ENCODE measurements around the gene CAMTA1.

Gene CAMTA1

DNA sequence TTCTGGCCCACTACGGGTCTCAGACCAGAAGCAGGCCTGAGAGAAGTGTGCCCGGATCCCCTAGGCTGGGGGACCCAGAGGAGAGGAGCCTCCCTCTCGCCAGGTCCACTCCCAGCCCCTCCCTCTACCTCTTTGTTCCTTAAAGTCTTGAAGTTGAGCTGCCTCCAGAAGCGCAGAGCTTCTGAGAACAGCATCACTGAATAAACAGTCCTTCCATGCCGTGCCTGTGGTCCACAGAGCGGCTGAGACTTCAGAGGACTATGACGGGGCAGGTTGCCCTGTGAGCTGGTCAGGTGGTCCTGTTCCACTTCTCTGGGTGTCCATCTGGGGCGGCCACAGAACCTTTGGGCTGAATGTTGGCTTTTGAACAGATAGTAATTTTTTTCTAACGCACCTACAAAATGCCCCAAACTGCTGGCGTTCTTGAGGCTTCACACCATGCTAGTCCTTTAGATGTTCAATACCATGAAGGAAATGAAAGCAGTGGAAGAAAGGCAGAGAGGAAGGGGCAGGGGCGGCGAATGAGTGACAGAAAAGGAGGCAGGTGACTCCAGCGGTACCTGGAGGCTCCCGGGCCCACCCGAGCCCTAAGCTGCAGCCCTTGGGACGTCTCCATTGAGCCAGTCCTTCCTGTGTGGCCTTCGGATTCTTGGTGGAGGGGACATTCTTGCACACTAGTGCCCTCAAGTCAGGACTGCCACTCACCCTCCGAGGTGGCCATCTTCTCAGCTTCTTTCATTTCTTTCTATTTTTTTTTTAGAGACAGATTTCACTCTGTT is 746.5 kb downstream of the CAMTA1 start:
- no peak for DNase-seq

DNA sequence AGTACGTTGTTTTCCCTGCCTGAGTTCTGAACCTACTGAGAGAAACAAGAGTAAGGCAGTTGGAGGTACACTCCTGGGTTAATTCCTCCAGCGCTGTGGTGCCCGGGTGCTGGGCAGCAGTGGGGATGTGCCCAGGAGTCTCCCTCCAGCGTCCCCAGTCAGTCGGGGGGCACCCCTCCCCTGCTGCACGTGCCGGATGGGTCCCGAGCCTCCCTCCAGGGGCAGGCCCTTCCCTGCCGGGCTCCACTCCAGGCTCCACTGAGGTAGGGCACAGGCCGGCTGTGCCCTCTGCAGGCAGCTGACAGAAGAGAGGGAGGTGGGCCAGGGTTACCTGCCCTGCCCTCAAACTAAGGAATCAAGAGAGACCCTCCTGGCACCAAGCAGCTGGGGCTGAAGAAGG is 747.8 kb downstream of the CAMTA1 start:
- no peak for DNase-seq

DNA sequence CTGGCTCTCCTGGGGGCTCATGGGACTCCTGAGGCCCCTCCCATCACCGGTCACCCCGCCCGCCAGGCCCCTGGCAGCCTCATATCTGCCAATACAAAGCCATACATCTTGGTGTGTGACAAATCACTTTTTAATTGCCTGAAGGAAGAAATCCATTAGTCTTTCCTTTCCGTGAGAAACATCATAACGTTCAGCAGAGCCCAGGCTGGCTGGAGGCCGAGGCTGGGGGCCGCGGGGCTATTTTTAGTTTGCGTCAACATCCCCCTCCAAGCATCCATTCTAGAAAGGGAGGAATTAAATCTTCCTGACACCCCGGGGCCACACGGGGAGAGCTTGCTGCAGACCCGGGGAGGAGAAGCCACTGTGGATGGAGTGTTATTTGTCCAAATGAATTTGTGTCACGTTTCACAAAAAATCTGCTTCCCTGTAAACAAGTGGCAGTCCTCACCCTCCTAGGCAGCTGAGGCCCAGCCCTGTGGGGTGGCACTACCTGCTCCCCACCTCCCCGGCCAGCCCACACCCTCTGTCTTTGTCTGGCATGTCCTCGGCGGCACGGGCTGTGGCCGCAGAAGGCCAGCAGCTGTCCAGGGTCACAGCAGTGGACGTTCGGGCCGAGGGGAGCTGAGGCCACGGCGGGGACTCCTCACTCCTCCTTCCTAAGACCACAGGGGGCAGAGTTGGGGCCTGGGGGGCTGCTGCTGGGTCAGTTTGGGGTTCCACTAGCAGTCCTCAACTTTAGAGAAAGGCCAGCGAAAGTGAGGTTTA is 749.0 kb downstream of the CAMTA1 start:
- DNase-seq = no peak

DNA sequence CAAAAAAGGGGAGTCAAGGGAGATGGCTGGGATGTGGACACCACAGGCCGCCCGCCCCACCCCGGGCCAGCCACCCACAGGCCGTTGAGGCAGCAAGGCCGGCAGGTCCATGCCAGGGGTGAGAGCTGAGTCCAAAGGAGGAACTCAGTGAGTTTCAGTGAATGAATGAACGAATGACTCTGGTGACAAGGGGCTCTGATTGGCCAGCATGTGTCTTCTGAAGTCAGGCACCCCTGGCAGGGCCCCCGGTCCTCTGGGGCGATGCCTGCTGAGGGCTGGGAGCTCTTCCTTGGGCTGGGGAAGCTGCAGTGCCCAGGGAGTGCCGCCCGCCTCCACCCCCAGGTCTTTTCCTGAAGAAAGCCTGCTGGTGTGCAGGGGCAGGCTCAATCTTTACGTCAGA is 749.8 kb downstream of the CAMTA1 start:
- no peak for DNase-seq

DNA sequence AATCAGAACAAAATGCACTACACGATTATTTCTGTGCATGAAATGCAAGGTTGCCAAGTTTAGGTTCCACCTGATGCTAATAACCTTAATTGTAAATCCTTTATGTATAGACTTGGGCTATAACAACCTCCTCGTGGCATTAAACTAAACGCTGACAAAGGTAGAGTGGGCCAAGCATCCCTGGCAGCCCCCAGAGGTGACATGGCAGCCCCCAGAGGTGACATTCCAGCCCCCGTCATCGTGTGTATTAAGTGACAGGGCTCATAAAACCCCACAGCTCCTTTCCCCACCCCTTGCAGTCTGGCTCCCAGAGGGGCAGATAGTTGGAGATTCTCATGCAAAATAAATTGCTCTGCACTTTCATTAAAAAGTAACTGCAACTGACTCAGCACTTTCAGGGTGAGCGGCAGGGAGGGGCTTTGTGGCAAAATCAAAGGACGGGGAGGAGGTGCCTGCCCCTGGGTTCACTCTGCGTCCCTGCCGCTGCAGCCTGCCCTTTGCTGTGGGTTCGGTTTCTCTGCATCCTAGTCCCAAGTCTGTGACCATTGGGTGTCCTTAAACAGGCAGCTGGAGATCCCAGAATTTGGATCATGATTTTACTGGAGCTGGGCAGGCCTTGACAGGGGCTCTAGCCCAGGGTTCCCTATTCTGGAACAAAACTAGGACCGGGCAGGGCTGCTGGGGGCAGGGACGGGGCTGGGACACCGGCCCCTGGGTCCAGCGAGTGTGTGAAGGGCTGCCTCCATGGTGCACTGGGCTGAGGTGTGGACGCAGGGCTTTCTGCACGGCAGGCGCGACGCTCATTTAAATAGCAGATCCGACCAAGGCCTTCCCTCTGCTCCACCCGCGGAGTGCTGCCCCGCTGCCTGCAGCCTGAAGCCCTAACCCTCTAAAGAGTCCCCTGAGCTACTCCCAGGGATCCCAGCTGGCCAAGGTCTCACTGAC is 751.0 kb downstream of the CAMTA1 start:
- DNase-seq = peak in 1 of 5 experiments; percentile 64

DNA sequence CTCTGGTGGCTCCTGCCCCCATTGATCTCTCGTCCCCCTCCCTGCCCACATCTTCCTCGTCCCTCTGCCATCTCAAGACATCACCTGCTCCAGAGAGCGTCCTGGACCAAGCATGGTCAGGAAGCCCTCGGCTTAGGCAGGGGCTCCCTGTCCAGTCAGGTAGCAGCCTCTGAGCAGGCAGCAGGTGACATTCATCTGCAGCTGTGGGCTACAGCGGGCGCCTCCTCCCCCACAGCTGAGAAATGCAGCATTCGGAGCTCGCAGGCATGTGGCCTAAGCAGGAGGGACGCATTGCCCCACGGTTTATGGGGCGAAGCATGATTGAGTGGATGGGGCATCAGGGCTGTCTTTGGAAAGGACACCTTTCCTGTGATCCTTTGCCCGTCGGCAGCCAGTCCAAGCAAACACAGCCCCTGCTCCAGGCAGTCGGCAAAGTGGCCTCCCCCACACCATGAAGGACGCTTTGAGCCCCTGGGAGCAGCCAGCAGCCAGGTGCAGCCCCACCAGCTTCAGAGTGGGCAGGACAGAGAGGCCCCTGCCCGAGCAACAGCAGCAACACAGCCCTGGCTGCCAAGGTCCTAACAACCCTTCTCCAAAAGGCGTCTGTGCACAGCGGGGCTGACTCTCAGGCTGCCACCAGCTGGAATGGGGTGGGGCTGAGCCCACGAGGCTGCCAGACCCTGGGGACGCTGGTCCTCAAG is 751.8 kb downstream of the CAMTA1 start:
- no peak for DNase-seq

DNA sequence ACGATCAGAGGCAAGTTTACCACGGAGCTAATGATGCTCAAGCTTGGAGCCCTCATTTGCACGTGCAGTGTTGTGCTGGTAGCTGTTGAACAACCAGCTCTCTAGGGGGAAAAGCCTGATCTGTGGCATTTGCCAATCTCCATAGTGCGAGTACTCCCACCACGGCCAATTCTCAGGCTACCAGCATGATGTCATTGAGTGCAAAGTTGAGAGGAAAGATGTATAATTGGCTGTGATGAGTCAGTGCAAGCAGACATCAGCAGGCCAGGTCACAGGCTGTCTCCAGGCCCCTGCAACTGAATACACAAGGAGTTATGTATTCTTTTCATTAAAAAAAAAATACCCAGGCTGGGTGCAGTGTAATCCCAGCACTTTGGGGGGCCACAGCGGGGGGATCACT is 752.8 kb downstream of the CAMTA1 start:
- DNase-seq = no peak

DNA sequence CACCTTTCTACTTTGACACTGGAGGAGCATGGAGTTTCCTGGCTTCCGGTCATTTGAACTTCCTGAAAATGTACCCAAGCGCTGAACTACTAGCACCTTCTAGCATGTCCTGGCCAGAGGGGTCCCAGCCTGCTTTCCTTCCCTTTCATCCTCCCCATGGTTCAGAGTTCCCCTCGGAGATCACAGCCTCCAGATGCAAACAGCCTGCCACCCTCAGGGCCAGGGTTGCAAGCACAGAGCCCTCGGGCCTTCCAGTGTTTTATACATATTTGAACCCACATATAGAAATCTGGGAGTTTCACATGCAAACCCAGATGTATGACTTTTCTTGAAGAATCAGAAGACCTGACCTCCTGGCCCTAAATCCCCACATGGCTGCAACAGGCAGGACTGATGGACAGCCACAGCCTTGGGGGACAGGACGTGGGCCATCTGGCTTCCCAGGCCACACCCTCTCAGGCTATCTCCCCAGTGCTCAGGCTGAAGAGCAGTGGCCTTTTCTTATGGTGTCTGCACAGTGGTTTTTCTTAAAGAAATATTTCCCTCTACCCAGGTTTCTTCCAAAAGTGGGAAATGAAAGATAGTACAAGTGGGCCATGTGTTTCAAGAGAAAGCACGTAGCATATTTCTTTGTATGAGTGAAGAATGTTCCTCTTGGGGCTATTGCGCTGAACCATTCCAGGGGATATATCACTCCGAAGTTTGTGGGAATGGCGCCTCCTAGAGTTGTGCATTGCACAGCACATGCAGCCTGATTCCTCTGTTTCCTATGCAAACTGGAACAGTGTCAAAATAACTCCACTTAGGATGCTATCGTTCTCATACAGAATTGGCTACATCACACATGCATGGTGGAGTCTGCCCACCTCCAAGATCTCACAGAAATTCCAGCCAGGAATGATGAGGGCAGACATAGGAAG is 753.9 kb downstream of the CAMTA1 start:
- DNase-seq = no peak

DNA sequence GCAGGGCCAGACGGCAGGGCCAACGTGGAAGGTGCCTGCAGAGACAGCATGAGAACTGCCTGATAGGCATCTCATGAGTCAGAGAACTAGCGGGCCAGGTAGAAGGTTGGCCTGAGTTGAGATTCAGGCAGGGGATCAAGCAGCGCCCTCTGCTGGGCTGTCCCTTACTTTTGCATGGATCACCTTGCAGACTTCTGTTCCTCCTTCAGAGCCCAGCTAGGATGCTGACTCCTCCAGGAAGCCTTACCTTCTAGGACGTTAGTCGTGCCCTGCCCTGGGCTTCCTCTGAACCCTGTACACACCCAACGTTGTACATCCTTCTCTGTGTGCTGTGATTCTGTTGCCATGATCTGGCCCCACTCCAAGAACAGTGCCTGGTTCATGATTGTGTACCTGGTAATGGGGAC is 754.5 kb downstream of the CAMTA1 start:
- peak in 1 of 5 experiments; percentile 76 for DNase-seq

DNA sequence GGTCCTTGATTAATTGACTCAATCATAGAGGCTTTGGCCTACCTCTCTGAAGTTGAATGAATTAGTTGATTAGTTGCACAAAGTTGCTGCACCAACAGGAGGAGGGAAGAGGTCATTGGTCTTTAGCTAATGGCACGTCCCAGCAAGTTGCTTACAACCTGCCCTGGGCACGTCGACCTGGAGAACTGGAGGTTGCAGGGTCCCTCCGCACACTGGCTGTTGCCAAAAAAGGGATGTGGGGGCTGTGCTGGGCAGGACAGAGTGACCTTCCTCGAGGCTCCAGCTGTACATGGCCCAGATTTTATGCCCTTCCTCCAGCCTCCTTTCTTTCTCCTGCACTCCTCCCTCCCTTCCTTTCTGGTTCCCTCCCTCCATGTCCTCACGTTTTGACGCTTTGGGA is 755.6 kb downstream of the CAMTA1 start:
- DNase-seq = no peak

DNA sequence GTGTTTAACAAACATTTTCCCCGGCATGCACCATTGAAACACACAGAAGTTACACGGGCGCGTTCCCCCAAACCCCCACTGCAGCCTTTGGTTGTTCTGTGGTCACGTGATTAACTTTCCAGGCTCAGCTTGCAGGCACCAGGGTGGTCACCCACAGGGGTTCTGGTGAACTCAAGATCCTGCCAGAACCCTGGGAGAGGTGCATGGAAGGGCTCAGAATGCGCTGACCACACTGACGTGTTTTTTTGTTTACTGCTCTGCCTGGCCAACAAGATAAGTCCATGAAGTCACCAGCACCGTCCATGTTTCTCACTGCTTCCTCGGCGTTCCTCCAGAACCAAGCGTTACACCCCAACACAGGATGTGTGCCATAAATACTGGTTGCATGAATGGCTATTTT is 756.4 kb downstream of the CAMTA1 start:
- no peak for DNase-seq

DNA sequence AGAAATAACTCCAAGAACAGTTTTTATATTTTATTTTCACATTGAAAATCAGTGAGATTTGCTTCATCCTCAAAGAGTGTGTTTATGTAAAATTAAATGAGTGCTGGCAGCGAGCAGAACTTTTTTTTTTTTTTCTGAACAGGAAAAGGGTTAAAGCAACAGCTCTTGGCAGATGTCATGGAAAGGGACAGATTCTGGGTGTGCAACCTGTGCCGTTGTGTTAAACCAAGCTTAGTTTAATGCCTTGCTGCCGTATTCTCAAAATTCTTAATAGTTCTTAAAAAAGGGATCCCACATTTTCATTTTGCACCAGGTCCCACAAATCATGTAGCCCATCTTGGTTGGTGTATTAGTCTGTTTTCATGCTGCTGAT is 758.5 kb downstream of the CAMTA1 start:
- DNase-seq = no peak

DNA sequence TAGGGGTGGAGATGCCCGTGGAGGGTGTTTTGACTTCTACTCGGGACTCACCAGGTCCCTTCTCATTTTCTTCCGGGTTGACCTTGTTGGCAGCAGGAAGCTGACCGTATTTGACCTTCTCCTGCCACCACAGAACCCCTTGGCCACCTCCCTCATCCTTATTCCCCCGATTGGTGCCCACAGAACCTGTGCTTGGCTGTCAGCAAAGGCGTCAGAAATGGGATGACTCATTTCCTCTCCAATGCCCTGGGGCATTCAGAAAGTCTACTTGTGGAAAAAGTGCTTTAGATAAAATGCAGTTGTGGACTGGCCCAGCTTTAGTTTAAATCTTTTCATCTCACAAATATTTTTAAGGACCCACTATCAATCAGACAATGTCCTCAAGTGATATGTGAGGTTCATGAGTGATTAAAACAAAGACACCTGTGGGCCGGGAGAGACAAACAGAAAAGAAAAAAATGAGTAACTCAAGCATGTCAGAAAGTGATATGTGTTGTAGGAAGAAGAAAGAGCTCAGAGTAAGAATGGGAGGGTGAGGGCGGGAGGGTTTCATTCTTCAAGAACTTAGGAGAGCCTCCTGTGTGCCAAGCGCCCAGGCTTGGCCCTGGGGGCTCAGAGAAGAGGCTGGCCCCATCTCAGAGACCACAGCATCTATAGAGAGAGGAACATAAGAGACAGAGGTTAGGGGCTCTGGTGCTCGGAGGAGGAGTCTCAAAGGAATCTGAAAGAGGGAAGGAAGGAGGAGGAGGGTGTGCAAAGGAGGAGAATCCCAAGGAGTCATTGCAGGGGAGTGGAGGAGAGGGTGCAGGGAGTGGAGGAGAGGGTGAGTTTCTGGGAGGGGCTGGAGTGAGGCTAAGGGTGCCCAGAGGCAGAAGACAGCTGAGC is 764.3 kb downstream of the CAMTA1 start:
- peak in 1 of 5 experiments; percentile 89 for DNase-seq

DNA sequence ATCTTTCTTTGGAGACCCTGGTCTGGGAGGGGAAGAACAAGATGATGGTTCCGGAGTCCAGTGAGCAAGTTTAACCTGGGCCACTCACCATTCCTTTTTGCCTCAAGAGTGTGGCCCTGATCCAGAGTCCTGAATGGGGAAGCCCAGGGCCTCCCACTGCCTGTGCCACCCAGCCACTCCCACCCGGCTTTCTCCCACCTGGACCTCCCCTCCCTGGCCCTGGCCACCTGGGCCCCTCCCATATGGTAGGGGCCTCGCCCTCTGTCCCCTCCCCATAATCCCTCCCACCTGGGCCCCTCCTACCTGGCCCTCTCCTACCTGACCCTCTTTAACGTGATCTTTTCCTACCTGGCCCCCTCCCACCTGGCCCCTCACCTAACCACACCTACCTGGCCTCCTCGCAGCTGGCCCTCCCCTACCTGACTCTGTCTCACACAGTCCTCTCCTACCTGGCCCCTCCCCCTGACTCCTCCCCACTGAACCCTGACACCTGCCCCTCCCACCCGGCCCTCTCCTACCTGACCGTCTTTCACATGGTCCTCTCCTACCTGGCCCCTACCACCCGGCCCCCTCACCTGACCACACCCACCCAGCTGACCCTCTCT is 765.1 kb downstream of the CAMTA1 start:
- DNase-seq = no peak

DNA sequence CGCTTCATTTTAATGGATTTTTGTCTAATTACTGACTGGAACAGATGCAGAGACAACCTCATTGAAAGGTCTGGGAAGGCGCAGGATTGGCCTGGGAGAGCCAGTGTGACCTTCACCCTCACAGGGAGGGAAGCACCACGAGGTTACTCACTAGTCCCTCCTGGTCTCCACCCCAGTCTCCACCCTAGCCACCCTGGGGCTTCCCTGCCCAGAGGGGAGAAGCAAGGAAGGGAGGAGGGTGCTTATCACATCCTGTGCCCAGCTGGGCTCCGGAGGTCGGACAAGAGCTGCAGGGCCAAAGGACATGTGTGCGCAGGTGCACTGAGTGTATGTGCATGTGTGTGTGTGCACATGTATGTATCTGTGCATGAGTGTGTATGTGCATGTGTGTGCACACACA is 765.7 kb downstream of the CAMTA1 start:
- DNase-seq = no peak

DNA sequence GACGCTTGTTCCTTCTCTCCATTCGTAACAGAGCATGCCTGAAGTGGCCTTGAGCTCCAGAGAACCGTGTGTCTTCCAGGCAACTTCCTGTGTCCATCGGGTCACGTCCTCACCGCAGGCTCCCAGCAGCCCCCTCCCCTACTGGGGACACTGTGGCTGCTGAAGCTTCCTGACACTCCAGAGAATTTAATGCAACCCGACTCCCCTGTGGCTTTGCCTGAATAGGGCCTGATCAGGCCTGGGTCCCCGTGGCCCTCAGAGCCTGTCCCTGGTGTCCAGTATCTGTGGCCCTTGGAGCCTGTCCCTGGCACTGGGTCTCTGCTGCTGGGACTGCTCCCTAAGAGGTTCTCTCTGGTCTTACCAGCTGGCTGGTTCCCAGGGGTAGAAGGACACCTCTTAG is 766.2 kb downstream of the CAMTA1 start:
- DNase-seq = no peak

DNA sequence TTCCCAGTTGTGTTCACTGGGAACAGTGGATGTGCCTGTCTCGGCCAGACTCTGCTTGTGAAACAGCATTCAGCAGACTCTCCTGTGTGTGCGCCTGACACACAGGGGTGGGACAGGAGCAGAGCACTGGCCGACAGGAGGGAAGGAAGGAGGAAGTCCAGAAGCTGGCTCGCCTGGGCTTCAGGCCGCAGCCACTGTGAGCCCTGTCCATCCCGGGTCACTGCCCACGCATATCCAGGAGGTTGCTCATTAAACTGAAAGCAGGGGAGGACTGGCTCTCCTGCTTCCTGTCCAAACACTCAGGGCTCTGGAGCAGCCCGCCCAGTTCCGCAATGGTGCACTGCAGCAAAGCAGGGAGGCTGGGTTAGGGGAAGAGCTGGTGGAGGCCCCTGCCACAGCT is 767.1 kb downstream of the CAMTA1 start:
- no peak for DNase-seq

DNA sequence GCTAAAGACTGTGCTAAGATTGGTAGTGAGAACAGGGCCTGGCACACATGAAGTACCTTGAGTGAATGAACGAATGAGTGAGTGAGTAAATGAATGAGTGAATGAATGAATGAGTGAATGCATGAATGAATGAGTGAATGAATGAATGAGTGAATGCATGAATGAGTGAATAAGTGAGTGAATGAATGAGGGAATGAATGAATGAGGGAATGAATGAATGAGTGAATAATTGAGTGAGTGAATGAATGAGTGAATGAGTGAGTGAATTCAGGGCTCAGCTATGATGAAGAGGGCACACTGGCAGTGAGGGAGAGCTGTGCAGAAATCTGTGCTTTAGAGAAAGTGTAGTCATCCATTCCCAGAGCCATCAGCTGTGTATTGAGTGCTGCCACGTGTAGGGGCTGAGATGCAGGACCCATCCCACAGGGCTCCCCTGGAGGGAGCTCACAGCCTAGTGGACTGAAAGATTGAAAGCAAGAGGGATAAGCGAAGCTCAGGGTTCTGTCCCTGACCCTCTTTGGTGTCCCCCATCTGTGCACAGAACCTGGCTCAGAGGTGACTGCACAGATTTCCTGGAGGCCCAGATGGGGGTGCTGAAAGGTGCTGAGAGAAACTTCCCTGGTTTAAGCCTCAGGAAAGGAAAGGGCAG is 767.9 kb downstream of the CAMTA1 start:
- no peak for DNase-seq

Data from T-helper 2 cell (primary cell).